ENCODE results near the gene GALNT7. TPM values are rescaled to one million over a fixed set of nuclear protein-coding genes. Genes with fewer than 3 reads are reported as not detected.

GALNT7 gene
- total and polyA plus RNA-seq, 2 donors (not counting 3 experiments of a cell fraction or from before 2014, with no cell fraction given): 19.6 to 54.6 TPM

GRCh38 chr4:173264245-173264644 lies 95.6 kb downstream of the GALNT7 start:
- intact Hi-C loops (cut with micrococcal nuclease): no loop called here
- Histone ChIP-seq H4K20me1 (replicated peaks; ENCODE audit: control insufficient read depth, extremely low read depth, insufficient read depth, low read length) (no peaks in the 10 kb centered on the region), H3K27ac (ENCODE audit: insufficient read depth, low read depth, low read length) (no peak overlapping the region), H2AFZ (ENCODE audit: low read depth, low read length) (no peak overlapping the region), H3K9ac (replicated peaks; ENCODE audit: extremely low read depth, insufficient read depth, low read length) (no peak overlapping the region), H3K27me3 (ENCODE audit: control insufficient read depth in 2 of 2, insufficient read depth in 2 of 2, low read length in 2 of 2) (no peaks in the 10 kb centered on the region), H3K4me2 (ENCODE audit: insufficient read depth, low read length) (no peak overlapping the region), H3K9me3 (replicated peaks; ENCODE audit: control insufficient read depth, insufficient read depth, low read length) (no peaks in the 10 kb centered on the region), H3K4me1 (ENCODE audit: control insufficient read depth, extremely low read depth, insufficient read depth, low read length) (peaks cover 8% of the 10 kb centered on the region), H3K9me1 (replicated peaks; ENCODE audit: control insufficient read depth, extremely low read depth, insufficient read depth, low read length) (no peaks in the 10 kb centered on the region), H3K79me2 (ENCODE audit: control insufficient read depth, insufficient read depth, low read length) (no peaks in the 10 kb centered on the region), H3K36me3 (ENCODE audit: control insufficient read depth in 2 of 2, extremely low read depth in 1 of 2, insufficient read depth in 2 of 2, low read length in 2 of 2) (no peaks in the 10 kb centered on the region), H3K4me3 (replicated peaks in 1 of 3; ENCODE audit: insufficient read depth in 1 of 3, low read depth in 1 of 3, low read length in 3 of 3) (no peak overlapping the region)
- TF ChIP-seq JUN (IDR thresholded peaks at IDR 0.05; ENCODE audit: borderline replicate concordance, insufficient read depth, insufficient read length, low read depth) (no peak), MYC (IDR thresholded peaks at IDR 0.05; ENCODE audit: low read depth, low read length) (no peak), FOS (IDR thresholded peaks at IDR 0.05; ENCODE audit: borderline replicate concordance, insufficient read depth, low read length) (no peak), MAX (IDR thresholded peaks at IDR 0.05; ENCODE audit: insufficient read depth, insufficient read length) (no peak), POLR2A (IDR thresholded peaks at IDR 0.05; ENCODE audit: low read depth, low read length) (no peak), EZH2 (IDR thresholded peaks at IDR 0.05; ENCODE audit: borderline replicate concordance, low read depth, low read length, severe bottlenecking) (no peak), POLR2AphosphoS5 (IDR thresholded peaks at IDR 0.05; ENCODE audit: insufficient read depth, low read depth, low read length) (no peak), GATA2 (IDR thresholded peaks at IDR 0.05; ENCODE audit: insufficient read depth, insufficient read length, low read depth, low read length) (no peak), CTCF (IDR thresholded peaks at IDR 0.05; ENCODE audit: extremely low read depth in 1 of 2, insufficient read depth in 1 of 2, low read depth in 1 of 2, low read length in 2 of 2) (no peak)
- no peak for FAIRE-seq
- DNase-seq (ENCODE audit: low read depth, low spot score): no peak
- no TSS peak for BruUV-seq (replicated peaks)
- dilution Hi-C loops (cut with MboI; ENCODE audit: extremely low pct_ligation_motif_present, low sequenced_read_pairs): no loop called here
- CTCF ChIA-PET: interaction anchor here (0.7 to 6.8 kb wide), 9 partner anchors 10 to 251 kb away, joined by 3 to 73 read pairs (median 3); no protein-coding TSS in a partner anchor
- POLR2A ChIA-PET: no interaction called here

Data from endothelial cell of umbilical vein (primary cell).